Hepatocyte (in vitro differentiated cells): ENCODE measurements around the gene AXDND1. TPM values are rescaled to one million over a fixed set of nuclear protein-coding genes. Genes with fewer than 3 reads are reported as not detected.

Source experiments
- DNase-seq: peaks from one replicate; pipeline ENCODE4 v3.0.0-alpha.2; 2016; ENCODE audit warnings: low spot score
- H2AFZ ChIP-seq: fragments of 200-600 bp; sonication (generic); 2 replicates; pipeline ENCODE4 v1.6.0; 2016; ENCODE audit warnings: antibody characterized with exemption, mild to moderate bottlenecking
- H3K27ac ChIP-seq: fragments of 200-600 bp; sonication (generic); 2 replicates; pipeline ENCODE4 v1.5.1; 2016; ENCODE audit warnings: mild to moderate bottlenecking
- H3K27me3 ChIP-seq: fragments of 200-600 bp; sonication (generic); 2 replicates; pipeline ENCODE4 v1.6.1; 2016
- H3K36me3 ChIP-seq: fragments of 200-600 bp; sonication (generic); replicated peaks from 2 replicates; pipeline ENCODE4 v1.5.1; 2016; ENCODE audit warnings: low read depth; ENCODE audit not compliant: insufficient read depth
- H3K4me1 ChIP-seq: fragments of 200-600 bp; sonication (generic); 2 replicates; pipeline ENCODE4 v1.5.1; 2016; ENCODE audit warnings: mild to moderate bottlenecking, moderate library complexity; ENCODE audit not compliant: insufficient read depth
- H3K4me2 ChIP-seq: fragments of 200-600 bp; sonication (generic); 2 replicates; pipeline ENCODE4 v1.6.0; 2016
- H3K4me3 ChIP-seq: fragments of 200-600 bp; sonication (generic); 2 replicates; pipeline ENCODE4 v1.5.1; 2016; ENCODE audit warnings: mild to moderate bottlenecking
- H3K79me2 ChIP-seq: fragments of 200-600 bp; sonication (generic); 2 replicates; pipeline ENCODE4 v1.6.0; 2017; ENCODE audit warnings: mild to moderate bottlenecking
- H3K9me2 ChIP-seq: fragments of 200-600 bp; sonication (generic); replicated peaks from 2 replicates; pipeline ENCODE4 v1.6.0; 2017; ENCODE audit warnings: mild to moderate bottlenecking; ENCODE audit not compliant: insufficient read depth
- H3K9me3 ChIP-seq: fragments of 200-600 bp; sonication (generic); 2 replicates; pipeline ENCODE4 v1.5.1; 2016; ENCODE audit warnings: low read depth, mild to moderate bottlenecking
- H4K20me1 ChIP-seq: fragments of 200-600 bp; sonication (generic); 2 replicates; pipeline ENCODE4 v1.6.0; 2016; ENCODE audit warnings: mild to moderate bottlenecking; ENCODE audit not compliant: insufficient read depth, poor library complexity, severe bottlenecking
- CTCF ChIP-seq: fragments of 200-600 bp; sonication (generic); IDR thresholded peaks from 2 replicates; pipeline ENCODE4 v1.5.1; 2016; ENCODE audit warnings: antibody characterized with exemption, mild to moderate bottlenecking; ENCODE audit not compliant: poor library complexity
- EZH2 ChIP-seq: fragments of 200-600 bp; sonication (generic); IDR thresholded peaks from 2 replicates; pipeline ENCODE4 v1.6.1; 2016; ENCODE audit warnings: antibody characterized with exemption, mild to moderate bottlenecking, borderline replicate concordance
- EZH2phosphoT487 ChIP-seq: fragments of 200-600 bp; sonication (generic); IDR thresholded peaks from one replicate; pipeline ENCODE4 v1.6.1; 2018; ENCODE audit warnings: antibody characterized with exemption, mild to moderate bottlenecking, low read depth, moderate library complexity; ENCODE audit not compliant: unreplicated experiment, severe bottlenecking
- WGBS: methylation state at CpG from one replicate; pipeline ENCODE4 v1.1.6; 2016; ENCODE audit warnings: low lambda C conversion rate; ENCODE audit errors: missing lambda C conversion rate; 5-methylcytosine and 5-hydroxymethylcytosine counted together
- polyA plus RNA-seq: library from polyadenylated mRNA; unstranded; fragments of >200 nt; fragmentation: Nextera tagmentation; extraction: Ambion mirVana; gene quantifications from 2 replicates; pipeline ENCODE4 v1.2.1, GENCODE V29; 2016
- total RNA-seq: library from RNA; depleted of rRNA; stranded (reverse); fragments of >200 nt; gene quantifications from 2 replicates; pipeline ENCODE4 v1.2.3, GENCODE V29; 2014

Gene AXDND1
- total and polyA plus RNA-seq, 2 experiments from 2014 or later = 0.13 to 0.27 TPM

- TF ChIP-seq CTCF = no peak
- no peak for TF ChIP-seq EZH2phosphoT487
- TF ChIP-seq EZH2 = no peak
- WGBS = 74% methylated on average over 3 of the region's 3 CpGs
- H3K4me3 ChIP-seq = no peak overlapping the region
- no peak overlapping the region for H2AFZ ChIP-seq
- H3K36me3 ChIP-seq = no peaks in the 10 kb centered on the region
- H4K20me1 ChIP-seq = no peaks in the 10 kb centered on the region
- H3K79me2 ChIP-seq = peaks cover 34% of the 10 kb centered on the region
- H3K27me3 ChIP-seq = no peaks in the 10 kb centered on the region
- no peaks in the 10 kb centered on the region for H3K4me1 ChIP-seq
- no peaks in the 10 kb centered on the region for H3K9me2 ChIP-seq
- DNase-seq = no peak
- H3K9me3 ChIP-seq = no peaks in the 10 kb centered on the region
- H3K27ac ChIP-seq = no peak overlapping the region
- peak overlapping the region; percentile 22 for H3K4me2 ChIP-seq
Measured at GRCh38 chr1:179322557-179322956, 43.2 kb upstream of the AXDND1 start.

- peaks cover 30% of the 10 kb centered on the region for H3K79me2 ChIP-seq
- H3K9me3 ChIP-seq = no peaks in the 10 kb centered on the region
- H4K20me1 ChIP-seq = no peaks in the 10 kb centered on the region
- H3K9me2 ChIP-seq = no peaks in the 10 kb centered on the region
- H3K4me2 ChIP-seq = peak overlapping the region; percentile 22
- TF ChIP-seq CTCF = no peak
- no peak for TF ChIP-seq EZH2phosphoT487
- TF ChIP-seq EZH2 = no peak
- no peak for DNase-seq
- no peak overlapping the region for H3K4me3 ChIP-seq
- no peak overlapping the region for H3K27ac ChIP-seq
- no peaks in the 10 kb centered on the region for H3K4me1 ChIP-seq
- no peaks in the 10 kb centered on the region for H3K36me3 ChIP-seq
- 74% methylated on average over 4 of the region's 4 CpGs for WGBS
- no peak overlapping the region for H2AFZ ChIP-seq
- no peaks in the 10 kb centered on the region for H3K27me3 ChIP-seq
Measured at GRCh38 chr1:179323436-179323835, 42.3 kb upstream of the AXDND1 start.

GRCh38 chr1:179325836-179326235 is 39.9 kb upstream of the AXDND1 start:
- Histone ChIP-seq H3K4me3 (no peak overlapping the region), H3K9me2 (no peaks in the 10 kb centered on the region), H2AFZ (no peak overlapping the region), H3K27ac (no peak overlapping the region), H3K27me3 (no peaks in the 10 kb centered on the region), H3K79me2 (peaks cover 17% of the 10 kb centered on the region), H3K4me1 (no peaks in the 10 kb centered on the region), H3K4me2 (no peak overlapping the region), H3K9me3 (no peaks in the 10 kb centered on the region), H3K36me3 (no peaks in the 10 kb centered on the region), H4K20me1 (no peaks in the 10 kb centered on the region)
- 50% methylated on average over 2 of the region's 2 CpGs for WGBS
- DNase-seq = no peak
- no peak for TF ChIP-seq EZH2phosphoT487
- TF ChIP-seq EZH2 = no peak

- Histone ChIP-seq H3K4me3 (no peak overlapping the region), H2AFZ (no peak overlapping the region), H4K20me1 (no peaks in the 10 kb centered on the region), H3K27me3 (no peaks in the 10 kb centered on the region), H3K36me3 (no peaks in the 10 kb centered on the region), H3K4me1 (no peaks in the 10 kb centered on the region), H3K4me2 (no peak overlapping the region), H3K27ac (no peak overlapping the region), H3K79me2 (peaks cover 10% of the 10 kb centered on the region), H3K9me3 (no peaks in the 10 kb centered on the region), H3K9me2 (no peaks in the 10 kb centered on the region)
- WGBS = 98% methylated on average over 3 of the region's 3 CpGs
- no peak for DNase-seq
- TF ChIP-seq CTCF (no peak), EZH2 (no peak), EZH2phosphoT487 (no peak)
Measured at GRCh38 chr1:179326746-179327145, 39.0 kb upstream of the AXDND1 start.
